HG03565 (cell line): Measurements from ENCODE around the gene JARID2.

ENCODE experiments used
- ATAC-seq: cut with Tn5 transposase; IDR thresholded peaks from one replicate; pipeline ENCODE4 v1.9.1; 2021; ENCODE audit warnings: mild to moderate bottlenecking, moderate library complexity; ENCODE audit not compliant: unreplicated experiment

The JARID2 gene

GRCh38 chr6:15246666-15247499 is 1.0 kb downstream of the JARID2 start:
- no peak for ATAC-seq

- no peak for ATAC-seq
Measured at GRCh38 chr6:15247500-15248450, 1.9 kb downstream of the JARID2 start.

DNA sequence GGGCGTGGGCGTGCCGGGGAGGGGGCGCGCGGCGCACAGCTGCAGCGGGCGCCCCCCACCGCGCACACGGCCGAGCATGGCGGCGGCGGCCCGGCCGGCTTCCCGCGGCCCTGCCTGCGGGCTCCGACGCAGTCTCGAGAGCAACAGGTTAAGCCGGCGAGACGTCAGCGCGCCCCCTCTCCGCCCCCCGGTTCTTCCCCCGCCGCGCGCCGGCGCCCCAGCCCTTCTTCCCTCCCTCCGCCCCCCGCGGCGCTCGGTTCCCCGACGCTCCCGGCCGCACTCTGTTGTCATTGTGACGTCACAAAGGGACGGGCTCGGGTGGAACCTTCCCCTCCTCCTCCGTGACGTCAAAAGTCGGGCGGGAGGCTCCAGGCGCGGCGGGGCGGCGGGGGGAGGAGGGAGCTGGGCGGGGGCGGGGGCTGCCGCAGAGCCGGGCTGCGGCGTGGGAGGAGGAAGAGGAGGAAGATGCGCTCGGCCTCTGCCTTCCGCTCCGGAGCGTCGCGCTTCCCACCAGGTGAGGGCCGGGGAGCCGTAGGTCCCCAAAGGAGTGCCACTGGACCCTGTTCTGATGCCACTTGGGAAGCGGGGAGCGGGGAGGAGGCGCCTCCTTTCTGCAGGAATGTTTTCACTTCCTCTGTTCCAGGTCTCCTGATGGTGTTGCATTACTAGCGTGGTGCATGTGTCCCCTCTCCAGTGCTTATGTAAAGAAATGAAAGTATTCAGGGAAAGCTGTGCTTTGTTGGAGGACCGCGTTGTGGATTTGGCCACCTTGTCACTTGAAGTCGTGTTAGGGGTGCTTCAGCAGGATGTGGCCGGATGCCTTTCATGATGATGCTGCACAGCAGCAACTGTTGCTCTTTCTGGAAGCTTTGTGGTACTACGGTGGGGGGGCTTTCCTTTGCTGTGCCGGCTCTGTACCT is 2.8 kb downstream of the JARID2 start:
- ATAC-seq: peak; percentile 24

DNA sequence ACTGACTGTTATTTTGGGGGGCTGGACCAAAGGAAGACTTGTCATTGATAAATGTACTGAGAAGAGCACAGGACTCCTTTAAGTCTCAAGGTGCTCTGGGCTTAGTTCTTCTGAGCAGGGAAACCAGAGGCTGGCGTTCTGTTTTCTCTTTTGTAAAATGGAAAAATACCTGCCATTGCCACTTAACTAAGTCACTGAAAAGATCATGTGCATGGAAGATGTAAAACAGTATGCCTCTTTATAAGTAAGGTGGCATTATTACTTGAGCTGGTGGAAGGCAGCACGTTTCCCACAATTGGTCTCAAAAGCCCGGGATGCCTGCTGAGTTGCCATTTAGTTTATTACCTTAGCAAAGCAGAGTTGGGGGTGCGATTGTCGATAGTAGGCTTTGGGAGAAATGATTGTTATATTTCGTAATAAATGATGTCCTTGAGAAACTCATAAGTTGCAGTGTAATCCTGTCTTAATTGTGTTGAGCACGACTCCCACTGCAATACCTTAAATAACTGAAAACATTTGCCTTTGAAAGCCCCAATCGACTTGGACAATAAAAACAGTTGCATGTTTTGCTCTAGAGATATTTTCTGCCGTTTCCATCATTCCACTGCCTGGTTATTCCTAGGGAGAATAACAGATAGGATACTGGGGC is 3.6 kb downstream of the JARID2 start:
- no peak for ATAC-seq

DNA sequence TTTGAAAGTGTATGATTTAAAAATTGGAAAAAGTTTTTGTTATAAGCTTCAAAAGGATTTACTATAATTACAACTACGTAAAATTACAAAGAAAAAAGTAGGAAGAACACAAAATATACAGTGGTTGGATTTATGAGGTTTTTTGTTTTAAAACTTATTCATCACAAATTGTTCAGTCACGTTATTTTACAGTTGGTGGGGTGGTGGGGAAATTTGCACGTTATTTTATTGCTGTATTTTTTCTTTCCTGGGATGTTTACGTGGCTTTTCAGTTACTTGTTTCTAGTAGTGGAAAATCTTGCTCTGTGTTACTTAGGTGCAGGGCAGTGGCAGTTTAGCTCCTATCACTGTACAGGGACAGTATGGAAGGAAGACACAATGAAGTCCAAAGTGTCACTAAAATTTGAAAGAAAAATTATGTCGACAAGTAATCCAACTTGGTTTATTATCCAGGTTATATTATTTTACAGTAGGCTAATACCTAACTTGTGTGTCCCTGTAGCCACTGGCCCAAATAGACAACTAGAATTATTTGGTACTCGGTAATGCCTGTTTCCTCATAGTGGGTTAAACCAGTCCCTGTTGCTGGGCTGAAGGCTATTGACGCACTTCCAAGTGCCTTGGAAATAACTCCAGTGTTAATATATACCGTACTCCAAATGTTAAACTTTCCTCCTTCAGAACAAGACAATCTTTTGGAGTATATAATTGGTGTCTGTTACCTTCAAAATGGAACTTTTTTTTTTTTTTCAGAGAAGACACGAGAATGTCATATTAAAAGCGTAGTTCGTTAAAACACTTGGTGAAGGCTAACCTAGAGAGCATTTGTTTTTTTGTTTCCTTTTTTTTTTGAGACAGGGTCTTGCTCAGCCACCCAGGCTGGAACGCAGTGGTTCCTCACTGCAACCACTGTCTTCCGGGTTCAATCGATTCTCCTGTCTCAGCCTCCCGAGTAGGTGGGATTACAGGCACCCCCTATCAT is 4.6 kb downstream of the JARID2 start:
- ATAC-seq: no peak

GRCh38 chr6:15252195-15252594 is 6.3 kb downstream of the JARID2 start:
- ATAC-seq: no peak

DNA sequence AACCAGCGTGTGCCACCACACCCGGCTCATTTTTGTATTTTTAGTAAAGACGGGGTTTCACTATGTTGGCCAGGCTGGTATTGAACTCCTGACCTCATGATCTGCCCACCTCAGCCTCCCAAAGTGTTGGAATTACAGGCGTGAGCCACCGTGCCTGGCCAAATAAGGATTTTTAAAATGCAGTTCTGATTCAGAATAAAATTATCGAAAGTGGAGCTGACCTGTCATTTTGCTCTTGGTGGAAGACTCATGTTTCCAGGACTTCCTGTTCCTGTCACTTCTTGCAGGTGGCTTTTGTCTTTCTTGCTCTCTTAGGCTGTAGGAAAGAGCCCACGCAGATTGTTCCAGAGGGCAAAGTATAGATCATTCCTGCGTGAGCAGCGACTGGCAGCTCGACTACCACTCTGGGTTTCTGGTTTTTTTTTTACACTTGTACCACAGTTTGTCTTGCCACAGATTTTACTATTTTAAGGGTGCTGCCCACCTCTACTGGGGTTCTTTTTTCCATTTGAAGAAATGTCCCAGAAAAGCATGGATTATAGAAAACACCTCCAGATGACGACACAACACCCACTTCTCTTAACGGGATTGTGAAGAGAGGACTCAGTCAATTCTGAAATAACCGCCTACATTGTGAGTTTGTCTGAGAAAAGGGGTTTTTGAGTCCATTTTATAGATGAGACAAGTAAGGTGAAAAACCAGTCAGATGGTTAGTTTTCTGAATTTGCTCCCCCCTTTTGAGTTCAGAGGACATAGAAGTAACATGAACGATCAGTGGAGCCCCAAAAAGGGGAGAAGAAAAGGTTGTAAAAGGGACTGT is 7.5 kb downstream of the JARID2 start:
- ATAC-seq: no peak

DNA sequence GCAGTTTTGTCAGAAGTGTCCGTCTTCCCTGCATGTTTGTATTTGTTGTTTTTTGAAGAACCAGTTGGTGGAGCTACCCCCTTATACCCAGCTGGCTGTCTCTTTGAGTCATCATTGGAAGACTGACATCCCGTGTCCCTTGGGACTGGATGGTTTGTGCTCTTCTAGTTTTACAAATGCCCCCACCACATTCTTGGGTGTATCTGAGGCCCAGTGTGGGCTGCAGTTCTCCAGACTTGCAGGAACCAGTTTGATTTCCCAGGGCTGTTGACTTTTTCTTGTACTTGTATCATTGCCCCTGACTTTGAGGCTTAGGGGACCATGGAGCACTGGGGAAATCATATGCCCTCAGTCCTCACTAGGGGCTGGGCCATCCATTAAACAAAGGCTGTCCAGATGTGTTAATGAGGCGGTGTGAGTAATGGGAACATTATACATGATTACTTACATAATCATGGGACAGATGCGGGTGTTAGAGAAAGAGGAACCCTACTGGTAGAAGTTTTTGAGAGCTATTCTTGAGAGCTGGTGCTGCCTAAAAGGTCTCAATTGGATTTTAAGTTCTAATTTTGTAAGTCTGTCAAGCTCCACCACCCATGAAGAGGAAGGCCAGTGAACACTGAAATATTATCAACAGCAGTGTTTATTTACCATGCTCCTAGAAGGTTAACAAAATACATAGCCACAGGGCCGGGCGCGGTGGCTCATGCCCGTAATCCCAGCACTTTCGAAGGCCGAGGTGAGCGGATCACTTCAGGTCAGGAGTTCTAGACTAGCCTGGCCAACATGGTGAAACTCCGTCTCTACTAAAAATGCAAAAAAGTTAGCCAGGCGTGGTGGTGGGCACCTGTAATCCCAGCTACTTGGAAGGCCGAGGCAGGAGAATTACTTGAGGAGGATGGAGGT is 8.5 kb downstream of the JARID2 start:
- peak; percentile 35 for ATAC-seq

GRCh38 chr6:15255481-15255880 is 9.6 kb downstream of the JARID2 start:
- ATAC-seq: no peak

- no peak for ATAC-seq
Measured at GRCh38 chr6:15255909-15256395, 10.1 kb downstream of the JARID2 start.

DNA sequence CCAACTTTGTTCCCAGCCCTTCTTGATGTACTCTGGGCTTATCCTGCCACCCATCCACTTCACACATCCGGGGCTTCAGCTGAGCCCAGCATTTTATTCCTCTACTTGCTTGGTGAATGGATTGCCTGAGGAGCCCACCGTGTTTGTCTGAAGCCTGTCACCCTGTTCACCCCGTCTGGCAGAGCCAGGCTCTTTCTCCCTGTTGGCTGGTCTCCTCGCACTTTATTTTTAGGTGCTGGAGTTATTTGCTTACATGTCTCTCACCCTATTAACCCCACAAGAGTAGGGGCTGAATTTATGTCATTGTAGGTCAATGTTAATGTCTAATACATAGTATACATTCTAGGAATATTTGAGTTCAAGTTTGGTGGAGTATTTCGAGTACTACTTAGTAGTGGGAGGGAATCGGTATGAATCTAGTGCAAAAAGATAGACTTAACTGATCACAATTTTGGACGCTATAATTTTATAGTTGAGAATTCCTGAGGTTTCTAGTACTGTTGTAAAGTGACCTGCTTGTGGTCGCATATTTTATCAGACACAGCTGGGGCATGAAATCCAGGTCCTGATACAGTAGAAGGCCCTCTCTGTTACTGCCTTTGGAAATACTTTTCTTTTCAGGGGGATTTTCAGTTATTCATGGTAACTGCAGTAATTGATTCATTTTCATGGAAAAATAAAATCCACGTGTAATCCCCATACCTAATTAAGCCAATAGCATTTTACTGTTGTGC is 10.8 kb downstream of the JARID2 start:
- no peak for ATAC-seq

DNA sequence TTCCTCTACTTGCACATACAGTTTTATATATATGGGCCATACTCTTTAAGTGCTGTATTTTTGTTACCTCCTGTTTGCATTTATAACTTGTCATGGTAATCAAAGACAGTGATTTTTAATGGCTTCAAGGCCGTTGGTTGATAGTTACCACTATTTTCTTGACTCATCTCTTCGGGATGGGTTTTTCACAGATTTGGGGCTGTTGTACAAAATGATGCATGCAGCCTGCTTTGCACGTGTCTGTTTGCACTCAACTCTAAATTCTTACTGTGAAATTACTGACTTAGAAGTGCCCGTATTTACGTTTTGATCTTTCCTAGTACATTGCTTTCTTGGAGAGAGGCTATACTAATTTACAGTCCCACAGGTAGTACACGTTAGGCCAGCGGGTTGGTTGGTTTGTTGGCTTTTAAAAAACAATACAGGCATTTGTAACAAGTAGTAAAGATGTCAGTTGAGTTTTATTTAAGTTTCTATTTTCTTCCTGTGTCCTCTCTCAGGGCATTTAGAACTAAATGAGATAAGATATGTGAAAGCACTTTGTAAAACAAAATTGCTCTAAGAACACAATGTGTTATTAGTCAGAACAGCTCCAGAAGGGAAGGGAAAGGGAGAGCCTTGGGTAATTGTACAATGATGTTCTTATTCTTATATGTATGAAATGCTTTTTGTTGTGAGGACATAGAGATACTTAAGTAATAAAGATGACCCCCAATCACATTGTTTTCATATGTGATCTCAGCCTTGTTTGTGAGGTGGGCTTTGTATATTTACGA is 11.7 kb downstream of the JARID2 start:
- ATAC-seq: no peak

GRCh38 chr6:15259766-15260098 is 13.9 kb downstream of the JARID2 start:
- ATAC-seq: no peak

GRCh38 chr6:15260099-15260821 is 14.4 kb downstream of the JARID2 start:
- ATAC-seq: no peak

GRCh38 chr6:15263780-15264374 is 18.0 kb downstream of the JARID2 start:
- no peak for ATAC-seq
